Measurements from ENCODE around the gene SEC14L2. TPM values are rescaled to one million over a fixed set of nuclear protein-coding genes. Genes with fewer than 3 reads are reported as not detected.

SEC14L2 gene
- total and polyA plus RNA-seq, 2 of the 4 experiments (the other 2 are of a cell fraction) = 38.7 to 54.8 TPM

DNA sequence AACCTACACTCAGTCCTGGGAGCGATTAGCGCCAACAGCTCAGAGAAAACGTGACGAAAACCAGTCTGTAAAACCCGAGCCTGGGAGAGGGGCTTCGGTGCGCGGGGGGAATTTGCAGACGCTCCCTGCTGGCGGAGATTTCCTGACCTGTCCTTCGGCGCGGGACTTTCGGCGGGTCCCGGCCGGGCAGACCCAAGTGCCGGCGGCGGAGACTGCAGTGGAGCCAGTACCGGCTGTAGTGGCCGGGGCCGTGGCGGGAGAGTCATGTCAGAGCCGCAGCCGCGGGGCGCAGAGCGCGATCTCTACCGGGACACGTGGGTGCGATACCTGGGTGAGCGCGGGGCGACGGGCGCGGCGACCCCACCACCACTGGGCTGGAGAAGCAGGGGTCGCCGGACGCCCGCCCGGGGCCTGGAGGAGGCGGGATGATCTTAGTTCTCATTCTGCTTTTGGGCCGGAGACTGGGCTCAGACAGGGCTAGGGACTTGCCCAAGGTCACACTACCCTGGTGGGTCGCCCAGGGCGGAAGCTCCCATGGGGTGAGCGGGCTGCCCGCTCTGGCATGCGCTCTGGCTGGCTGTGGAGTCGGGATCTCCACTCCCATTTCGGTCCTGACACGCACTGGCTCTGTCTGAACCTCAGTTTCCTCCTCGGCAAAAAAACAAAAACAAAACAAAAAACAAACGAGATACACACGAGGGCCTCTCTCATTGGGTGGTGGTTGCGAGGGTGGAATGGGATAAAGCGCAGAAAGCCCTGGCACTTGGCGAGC lies 29.0 kb downstream of the SEC14L2 start, which contains the start of gene MTFP1 (continued):
- TF ChIP-seq, protein P1, sequence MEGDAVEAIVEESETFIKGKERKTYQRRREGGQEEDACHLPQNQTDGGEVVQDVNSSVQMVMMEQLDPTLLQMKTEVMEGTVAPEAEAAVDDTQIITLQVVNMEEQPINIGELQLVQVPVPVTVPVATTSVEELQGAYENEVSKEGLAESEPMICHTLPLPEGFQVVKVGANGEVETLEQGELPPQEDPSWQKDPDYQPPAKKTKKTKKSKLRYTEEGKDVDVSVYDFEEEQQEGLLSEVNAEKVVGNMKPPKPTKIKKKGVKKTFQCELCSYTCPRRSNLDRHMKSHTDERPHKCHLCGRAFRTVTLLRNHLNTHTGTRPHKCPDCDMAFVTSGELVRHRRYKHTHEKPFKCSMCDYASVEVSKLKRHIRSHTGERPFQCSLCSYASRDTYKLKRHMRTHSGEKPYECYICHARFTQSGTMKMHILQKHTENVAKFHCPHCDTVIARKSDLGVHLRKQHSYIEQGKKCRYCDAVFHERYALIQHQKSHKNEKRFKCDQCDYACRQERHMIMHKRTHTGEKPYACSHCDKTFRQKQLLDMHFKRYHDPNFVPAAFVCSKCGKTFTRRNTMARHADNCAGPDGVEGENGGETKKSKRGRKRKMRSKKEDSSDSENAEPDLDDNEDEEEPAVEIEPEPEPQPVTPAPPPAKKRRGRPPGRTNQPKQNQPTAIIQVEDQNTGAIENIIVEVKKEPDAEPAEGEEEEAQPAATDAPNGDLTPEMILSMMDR (conservative IDR thresholded peaks at IDR 0.05; ENCODE audit: low read depth, low read length) = 0 out of 2 replicates have a peak, but pooled peaks have one; percentile 1
